ENCODE measurements around the gene CDC7. TPM values are rescaled to one million over a fixed set of nuclear protein-coding genes. Genes with fewer than 3 reads are reported as not detected.

CDC7 gene
- total RNA-seq, 1 donor from 2014 or later: 156 TPM

- no peaks in the 10 kb centered on the region for H3K36me3 ChIP-seq
- no peak for DNase-seq (ENCODE audit: low spot score)
- no peak overlapping the region for H2AFZ ChIP-seq (replicated peaks)
- no peaks in the 10 kb centered on the region for H3K27me3 ChIP-seq
- H4K20me1 ChIP-seq (ENCODE audit: low read depth): no peaks in the 10 kb centered on the region
- H3K4me3 ChIP-seq: no peak overlapping the region
- H3K4me1 Mint-ChIP-seq: no peaks in the 10 kb centered on the region
- H3K9me3 ChIP-seq (ENCODE audit: low read depth): no peaks in the 10 kb centered on the region
- H3K27ac ChIP-seq: no peak overlapping the region
- H3K4me3 Mint-ChIP-seq: no peak overlapping the region
- H3F3A ChIP-seq (ENCODE audit: low read depth): no peaks in the 10 kb centered on the region
- H3K36me3 Mint-ChIP-seq: no peaks in the 10 kb centered on the region
- TF ChIP-seq EZH2phosphoT487 (IDR thresholded peaks at IDR 0.05) (no peak), EZH2 (IDR thresholded peaks at IDR 0.05) (no peak), CTCF (IDR thresholded peaks at IDR 0.05) (no peak)
- H3K27ac Mint-ChIP-seq: peak overlapping the region; percentile 90
- peaks cover 3% of the 10 kb centered on the region for H3K4me1 ChIP-seq
- H3K79me2 ChIP-seq (ENCODE audit: low read depth): no peaks in the 10 kb centered on the region
- H3K27me3 Mint-ChIP-seq (ENCODE audit: insufficient read depth, low read depth): peaks cover 8% of the 10 kb centered on the region
- no peak overlapping the region for H3K9ac ChIP-seq
- H3K9me3 Mint-ChIP-seq: no peaks in the 10 kb centered on the region
- no peak overlapping the region for H3K4me2 ChIP-seq
These were observed 32.8 kb downstream of the CDC7 start for GRCh38 chr1:91533361-91534024.

DNA sequence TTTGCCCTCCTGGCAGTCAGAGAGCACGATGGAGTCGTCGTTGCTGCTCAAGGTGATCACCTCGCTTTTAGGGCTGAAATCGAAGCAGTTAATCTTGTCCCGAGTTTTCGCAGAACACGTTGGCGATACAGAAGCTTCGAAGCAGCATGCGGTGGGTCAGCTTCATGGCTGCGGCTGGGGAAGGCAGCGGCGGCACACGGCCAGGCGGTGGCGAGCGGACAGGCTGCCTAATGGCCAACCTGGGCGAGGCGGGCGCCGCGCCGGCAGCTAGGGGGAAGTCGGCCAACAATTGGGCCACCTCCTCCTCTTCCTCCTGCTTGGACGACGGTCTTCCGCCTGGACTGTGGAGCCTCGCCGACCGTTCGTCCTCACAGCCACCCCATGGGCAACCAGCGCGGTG lies 34.8 kb downstream of the CDC7 start:
- TF ChIP-seq EZH2phosphoT487 (IDR thresholded peaks at IDR 0.05): no peak
- DNase-seq (ENCODE audit: low spot score): no peak
- H3K9me3 ChIP-seq (ENCODE audit: low read depth): no peaks in the 10 kb centered on the region
- no peak overlapping the region for H3K27ac Mint-ChIP-seq
- H3K4me2 ChIP-seq: no peak overlapping the region
- H3K36me3 Mint-ChIP-seq: no peaks in the 10 kb centered on the region
- H2AFZ ChIP-seq (replicated peaks): no peak overlapping the region
- no peak overlapping the region for H3K4me3 Mint-ChIP-seq
- no peaks in the 10 kb centered on the region for H3K9me3 Mint-ChIP-seq
- no peaks in the 10 kb centered on the region for H3K36me3 ChIP-seq
- no peaks in the 10 kb centered on the region for H4K20me1 ChIP-seq (ENCODE audit: low read depth)
- H3K4me1 ChIP-seq: peaks cover 5% of the 10 kb centered on the region
- no peaks in the 10 kb centered on the region for H3K79me2 ChIP-seq (ENCODE audit: low read depth)
- H3F3A ChIP-seq (ENCODE audit: low read depth): no peaks in the 10 kb centered on the region
- H3K4me3 ChIP-seq: no peak overlapping the region
- peaks cover 2% of the 10 kb centered on the region for H3K4me1 Mint-ChIP-seq
- no peak overlapping the region for H3K9ac ChIP-seq
- no peaks in the 10 kb centered on the region for H3K27me3 ChIP-seq
- H3K27me3 Mint-ChIP-seq (ENCODE audit: insufficient read depth, low read depth): peaks cover 8% of the 10 kb centered on the region
- no peak overlapping the region for H3K27ac ChIP-seq

DNA sequence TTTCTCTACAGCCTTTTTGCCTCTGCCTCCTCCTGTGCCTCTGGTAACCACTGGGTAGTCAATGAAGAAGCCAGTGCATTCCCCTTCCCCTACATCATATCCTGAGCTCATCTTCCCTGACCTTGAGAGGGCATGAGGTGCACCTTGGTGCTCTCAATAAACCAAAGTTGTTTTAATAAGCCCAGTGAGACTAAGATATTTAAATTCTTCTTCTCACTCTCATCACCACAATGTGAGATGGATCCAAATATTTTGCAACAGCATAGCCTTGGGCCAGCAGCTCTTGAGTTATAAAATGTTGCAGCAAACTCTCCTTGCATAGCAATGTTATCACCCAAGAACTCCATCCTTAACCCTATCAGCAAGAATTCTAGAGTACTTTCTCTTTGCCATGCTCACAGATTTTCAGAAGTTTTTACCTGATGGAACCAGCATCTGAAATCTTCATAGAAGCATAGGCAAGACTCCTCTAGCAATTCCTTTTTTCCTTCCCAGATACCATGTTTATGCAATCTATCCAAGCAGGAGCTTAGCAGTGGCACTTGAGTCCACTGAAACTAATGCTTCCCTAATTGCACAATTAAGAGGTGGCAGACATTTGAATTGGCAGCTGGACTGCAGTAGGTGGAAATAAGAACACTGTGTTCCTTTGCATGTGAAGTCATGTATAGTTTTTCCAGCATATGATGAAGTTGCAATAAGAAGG lies 36.8 kb downstream of the CDC7 start:
- H3K4me1 Mint-ChIP-seq: peaks cover 2% of the 10 kb centered on the region
- no peak overlapping the region for H3K4me2 ChIP-seq
- H3K4me3 ChIP-seq: no peak overlapping the region
- no peak overlapping the region for H3K4me3 Mint-ChIP-seq
- H3K79me2 ChIP-seq (ENCODE audit: low read depth): no peaks in the 10 kb centered on the region
- no peaks in the 10 kb centered on the region for H4K20me1 ChIP-seq (ENCODE audit: low read depth)
- TF ChIP-seq CTCF (IDR thresholded peaks at IDR 0.05) (no peak), EZH2 (IDR thresholded peaks at IDR 0.05) (no peak), EZH2phosphoT487 (IDR thresholded peaks at IDR 0.05) (no peak)
- H2AFZ ChIP-seq (replicated peaks): no peak overlapping the region
- H3K9ac ChIP-seq: no peak overlapping the region
- peaks cover 5% of the 10 kb centered on the region for H3K4me1 ChIP-seq
- H3K27ac ChIP-seq: no peak overlapping the region
- no peak for DNase-seq (ENCODE audit: low spot score)
- H3K9me3 Mint-ChIP-seq: no peaks in the 10 kb centered on the region
- H3K27me3 ChIP-seq: no peaks in the 10 kb centered on the region
- no peak overlapping the region for H3K27ac Mint-ChIP-seq
- no peaks in the 10 kb centered on the region for H3K36me3 ChIP-seq
- peaks cover 6% of the 10 kb centered on the region for H3K27me3 Mint-ChIP-seq (ENCODE audit: insufficient read depth, low read depth)
- H3F3A ChIP-seq (ENCODE audit: low read depth): no peaks in the 10 kb centered on the region
- H3K36me3 Mint-ChIP-seq: no peaks in the 10 kb centered on the region
- H3K9me3 ChIP-seq (ENCODE audit: low read depth): no peaks in the 10 kb centered on the region

- Mint-ChIP-seq H3K27me3 (ENCODE audit: insufficient read depth, low read depth) (peaks cover 6% of the 10 kb centered on the region), H3K9me3 (no peaks in the 10 kb centered on the region), H3K4me3 (no peak overlapping the region), H3K4me1 (peaks cover 2% of the 10 kb centered on the region), H3K27ac (no peak overlapping the region), H3K36me3 (no peaks in the 10 kb centered on the region)
- Histone ChIP-seq H3K79me2 (ENCODE audit: low read depth) (no peaks in the 10 kb centered on the region), H3K4me3 (no peak overlapping the region), H3K27me3 (no peaks in the 10 kb centered on the region), H3K27ac (no peak overlapping the region), H3K9me3 (ENCODE audit: low read depth) (no peaks in the 10 kb centered on the region), H4K20me1 (ENCODE audit: low read depth) (no peaks in the 10 kb centered on the region), H3K4me2 (no peak overlapping the region), H3K9ac (no peak overlapping the region), H3K36me3 (no peaks in the 10 kb centered on the region), H2AFZ (replicated peaks) (no peak overlapping the region), H3F3A (ENCODE audit: low read depth) (no peaks in the 10 kb centered on the region), H3K4me1 (peaks cover 5% of the 10 kb centered on the region)
- no peak for DNase-seq (ENCODE audit: low spot score)
- TF ChIP-seq EZH2 (IDR thresholded peaks at IDR 0.05): no peak
- TF ChIP-seq CTCF (IDR thresholded peaks at IDR 0.05): no peak
- TF ChIP-seq EZH2phosphoT487 (IDR thresholded peaks at IDR 0.05): no peak
These were observed 37.3 kb downstream of the CDC7 start for GRCh38 chr1:91537987-91538304.

Measured in neural progenitor cell (in vitro differentiated cells).